Caco-2 (cell line): ENCODE measurements around the gene DLL1. TPM values are rescaled to one million over a fixed set of nuclear protein-coding genes. Genes with fewer than 3 reads are reported as not detected.

Source experiments
- BruUV-seq: library from RNA; stranded (reverse); fragments of 400-500 nt; replicated peaks from 2 replicates; lab custom pipeline; 2021; lab: Mats Ljungman, UMichigan
- CTCF ChIA-PET: fragments of 300-600 bp; sonication (Branson Sonifier 250); formaldehyde crosslinking; loops from one replicate; lab custom pipeline; 2022; ENCODE audit warnings: antibody characterized with exemption; lab: Charles Lee
- POLR2A ChIA-PET: fragments of 300-600 bp; sonication (Branson Sonifier 250); formaldehyde crosslinking; loops from one replicate; lab custom pipeline; 2022; ENCODE audit warnings: antibody characterized with exemption; lab: Charles Lee
- DNase-seq, 2 experiments: peaks; one replicate each; pipeline versions ENCODE4 v3.0.0 to v3.0.0-alpha.2; 2020 to 2022
- H3K27me3 ChIP-seq: replicated peaks from 2 replicates; pipeline ENCODE4 v1.6.0; 2011; ENCODE audit warnings: low read length; ENCODE audit not compliant: control insufficient read depth, insufficient read depth
- H3K36me3 ChIP-seq: 2 replicates; pipeline ENCODE4 v1.5.1; 2011; ENCODE audit warnings: low read length; ENCODE audit not compliant: control insufficient read depth, insufficient read depth
- H3K4me1 ChIP-seq: fragments of 250-450 bp; sonication (Bioruptor Pico); 2 replicates; pipeline ENCODE4 v1.5.1; 2020; ENCODE audit warnings: mild to moderate bottlenecking
- H3K4me3 ChIP-seq: 2 replicates; pipeline ENCODE4 v1.5.1; 2011; ENCODE audit warnings: low read depth, mild to moderate bottlenecking, control low read depth, low read length
- H3K9me3 ChIP-seq: fragments of 250-450 bp; sonication (Bioruptor Pico); 2 replicates; pipeline ENCODE4 v1.5.1; 2020; ENCODE audit warnings: mild to moderate bottlenecking, moderate library complexity
- H3K27ac Mint-ChIP-seq: one replicate; pipeline ENCODE4 v1.8.0; 2022; ENCODE audit warnings: mixed read lengths; ENCODE audit not compliant: unreplicated experiment
- H3K27me3 Mint-ChIP-seq: one replicate; pipeline ENCODE4 v1.8.0; 2022; ENCODE audit warnings: mixed read lengths; ENCODE audit not compliant: insufficient read depth, unreplicated experiment
- H3K36me3 Mint-ChIP-seq: one replicate; pipeline ENCODE4 v1.8.0; 2022; ENCODE audit warnings: mild to moderate bottlenecking, mixed read lengths; ENCODE audit not compliant: insufficient read depth, unreplicated experiment
- H3K4me1 Mint-ChIP-seq: one replicate; pipeline ENCODE4 v1.8.0; 2022; ENCODE audit warnings: low read depth, mixed read lengths; ENCODE audit not compliant: unreplicated experiment
- H3K4me3 Mint-ChIP-seq: one replicate; pipeline ENCODE4 v1.8.0; 2022; ENCODE audit warnings: mild to moderate bottlenecking, moderate library complexity, mixed read lengths; ENCODE audit not compliant: unreplicated experiment
- H3K9me3 Mint-ChIP-seq: one replicate; pipeline ENCODE4 v1.8.0; 2022; ENCODE audit warnings: mixed read lengths; ENCODE audit not compliant: unreplicated experiment
- CTCF ChIP-seq, 2 experiments: fragments of 200-600 bp in 1 of 2; IDR thresholded peaks; 1 replicate in 1 of 2; 2 replicates in 1 of 2; pipeline versions ENCODE4 v1.5.1 to v1.8.0; 2011 to 2022; ENCODE audit warnings: antibody characterized with exemption in 1 of 2, control low read depth in 1 of 2, inconsistent platforms in 1 of 2, low read depth in 1 of 2, low read length in 1 of 2, mild to moderate bottlenecking in 1 of 2, moderate library complexity in 1 of 2; ENCODE audit not compliant: insufficient read depth in 1 of 2, severe bottlenecking in 1 of 2, unreplicated experiment in 1 of 2
- intact Hi-C: fragments of 100-400 bp; cut with micrococcal nuclease; formaldehyde crosslinking; loops from one replicate; pipeline ENCODE4 v1.10.0; 2022; ENCODE audit not compliant: unreplicated experiment
- microRNA-seq: library from miRNA; unstranded; fragments of <30 nt; microRNA quantifications from one replicate; pipeline ENCODE4 v1.2.0, GENCODE V29; 2022
- total RNA-seq: library from RNA; stranded (reverse); gene quantifications from 2 replicates; pipeline ENCODE4 v1.2.3, GENCODE V29; 2022

The DLL1 gene
- total RNA-seq, 1 experiment from 2014 or later = 6.6 TPM

GRCh38 chr6:170234419-170234818 lies 56.5 kb downstream of the DLL1 start:
- H3K27me3 Mint-ChIP-seq = no peaks in the 10 kb centered on the region
- no peaks in the 10 kb centered on the region for H3K9me3 ChIP-seq
- no peak overlapping the region for H3K27ac Mint-ChIP-seq
- no peaks in the 10 kb centered on the region for H3K36me3 ChIP-seq
- CTCF ChIA-PET = no interaction called here
- TF ChIP-seq CTCF (IDR thresholded peaks at IDR 0.05; ENCODE audit: insufficient read depth in 1 of 2, low read depth in 1 of 2, low read length in 1 of 2, severe bottlenecking in 1 of 2, unreplicated experiment in 1 of 2) = no peak
- no peaks in the 10 kb centered on the region for H3K4me1 Mint-ChIP-seq
- H3K4me3 ChIP-seq = no peak overlapping the region
- H3K4me3 Mint-ChIP-seq = no peak overlapping the region
- H3K36me3 Mint-ChIP-seq = peaks cover 5% of the 10 kb centered on the region
- H3K9me3 Mint-ChIP-seq = no peaks in the 10 kb centered on the region
- no peaks in the 10 kb centered on the region for H3K27me3 ChIP-seq
- POLR2A ChIA-PET = no interaction called here
- intact Hi-C loops = no loop called here
- no peaks in the 10 kb centered on the region for H3K4me1 ChIP-seq
- no peak for DNase-seq
- no TSS peak for BruUV-seq

- Histone ChIP-seq H3K4me3 (no peak overlapping the region), H3K9me3 (no peaks in the 10 kb centered on the region), H3K27me3 (no peaks in the 10 kb centered on the region), H3K4me1 (no peaks in the 10 kb centered on the region), H3K36me3 (no peaks in the 10 kb centered on the region)
- no peak for DNase-seq
- Mint-ChIP-seq H3K27me3 (no peaks in the 10 kb centered on the region), H3K36me3 (peaks cover 5% of the 10 kb centered on the region), H3K9me3 (no peaks in the 10 kb centered on the region), H3K4me3 (no peak overlapping the region), H3K4me1 (no peaks in the 10 kb centered on the region), H3K27ac (no peak overlapping the region)
- intact Hi-C loops = no loop called here
- POLR2A ChIA-PET = no interaction called here
- CTCF ChIA-PET = no interaction called here
- TF ChIP-seq CTCF (IDR thresholded peaks at IDR 0.05; ENCODE audit: insufficient read depth in 1 of 2, low read depth in 1 of 2, low read length in 1 of 2, severe bottlenecking in 1 of 2, unreplicated experiment in 1 of 2) = no peak
- BruUV-seq = no TSS peak
Observed at GRCh38 chr6:170233286-170234205, 57.3 kb downstream of the DLL1 start.

Small RNA genes lying within 50 kb of the gene (microRNA-seq; reads per million reads assigned to microRNA genes)
- not detected for gene MIR4644

Other genes with a start within 250 kb of the DLL1 start
- 20.9 and 21.0 TPM in 2 replicates for gene FAM120B, start 15.7 kb upstream of the DLL1 start, total RNA-seq